Upper lobe of left lung (tissue), 6 donors: Measurements from ENCODE around the gene UNC79. TPM values are rescaled to one million over a fixed set of nuclear protein-coding genes. Genes with fewer than 3 reads are reported as not detected.
A peak's percentile ranks its signal among the peaks of the same experiment; 100 is the strongest.

Experiments used
- ATAC-seq, 2 donors: fragments of 200-7000 bp; cut with Tn5 transposase; one replicate each; pipeline ENCODE4 v1.9.1; 2022; ENCODE audit warnings: mild to moderate bottlenecking in 2 of 2, moderate library complexity in 2 of 2; ENCODE audit not compliant: low FRiP score in 2 of 2
- DNase-seq, 2 donors: peaks; one replicate each; pipeline ENCODE4 v3.0.0-alpha.2; 2019 to 2020
- H3K27ac ChIP-seq, 4 donors: fragments of 200-600 bp; sonication (generic); one replicate each; pipeline ENCODE4 v1.5.1; 2016 to 2019
- H3K27me3 ChIP-seq, 4 donors: fragments of 200-600 bp; sonication (generic); one replicate each; pipeline ENCODE4 v1.5.1; 2017 to 2019
- H3K36me3 ChIP-seq, 4 donors: fragments of 200-600 bp; sonication (generic); one replicate each; pipeline ENCODE4 v1.5.1; 2016 to 2019
- H3K4me1 ChIP-seq, 4 donors: fragments of 200-600 bp; sonication (generic); one replicate each; pipeline ENCODE4 v1.5.1; 2018 to 2019
- H3K4me3 ChIP-seq, 4 donors: fragments of 200-600 bp; sonication (generic); one replicate each; pipeline ENCODE4 v1.5.1; 2017 to 2019; ENCODE audit warnings: mild to moderate bottlenecking in 2 of 4, moderate library complexity in 1 of 4
- H3K9me3 ChIP-seq, 4 donors: fragments of 200-600 bp; sonication (generic); one replicate each; pipeline ENCODE4 v1.5.1; 2018 to 2019
- CTCF ChIP-seq, 6 experiments: fragments of 450-650 bp in 4 of 6; fragments of 200-600 bp in 2 of 6; sonication (generic) in 2 of 6; IDR thresholded peaks; one replicate each; pipeline ENCODE4 v1.5.1; 2016 to 2019; ENCODE audit warnings: antibody characterized with exemption in 6 of 6
- EP300 ChIP-seq, 4 donors: sonication (generic); formaldehyde crosslinking; IDR thresholded peaks; one replicate each; pipeline ENCODE4 v1.5.1; 2017; ENCODE audit warnings: antibody characterized with exemption in 4 of 4, control low read depth in 2 of 4
- POLR2A ChIP-seq, 4 donors: fragments of 450-650 bp; IDR thresholded peaks; one replicate each; pipeline ENCODE4 v1.5.1; 2016 to 2017; ENCODE audit warnings: antibody characterized with exemption in 4 of 4, mild to moderate bottlenecking in 2 of 4
- POLR2AphosphoS5 ChIP-seq, 2 donors: sonication (generic); formaldehyde crosslinking; IDR thresholded peaks; one replicate each; pipeline ENCODE4 v1.5.1; 2017; ENCODE audit warnings: antibody characterized with exemption in 2 of 2
- WGBS, 2 donors: methylation state at CpG; one replicate each; pipeline ENCODE4 v1.1.5; 2017 to 2018; 5-methylcytosine and 5-hydroxymethylcytosine counted together
- total RNA-seq, 6 donors: library from RNA; depleted of rRNA in 4 of 6; stranded (reverse); fragments of >200 nt in 4 of 6; gene quantifications; one replicate each; pipeline versions ENCODE4 v1.1.0 to v1.2.1, GENCODE V29; 2016 to 2021
- donor health status: DM: no; HTN: no; CAD: no; lungs with moderate emphysema.
- donor health status: DM: no; HTN: yes; CAD: no; lungs with severe emphysema.

UNC79 gene
- total RNA-seq, 6 donors from 2014 or later, result 0.09 to 1.0 (median 0.14) TPM

GRCh38 chr14:93744176-93744575 is 313.4 kb downstream of the UNC79 start:
- H3K4me1 ChIP-seq, result no peaks in the 10 kb centered on the region
- no peaks in the 10 kb centered on the region for H3K36me3 ChIP-seq
- H3K27me3 ChIP-seq, result no peaks in the 10 kb centered on the region
- DNase-seq (no peak), ATAC-seq (no peak)
- WGBS, 2 donors, result 78 to 85% methylated on average over 9 to 14 of the region's 14 CpGs
- no peaks in the 10 kb centered on the region for H3K9me3 ChIP-seq
- no peak overlapping the region for H3K27ac ChIP-seq
- no peak for TF ChIP-seq POLR2AphosphoS5 (IDR thresholded peaks at IDR 0.05)
- TF ChIP-seq EP300 (IDR thresholded peaks at IDR 0.05), result no peak
- no peak for TF ChIP-seq CTCF (IDR thresholded peaks at IDR 0.05)
- TF ChIP-seq POLR2A (IDR thresholded peaks at IDR 0.05), result no peak
- H3K4me3 ChIP-seq, result no peak overlapping the region

- DNase-seq (no peak), ATAC-seq (no peak)
- no peaks in the 10 kb centered on the region for H3K9me3 ChIP-seq
- no peaks in the 10 kb centered on the region for H3K27me3 ChIP-seq
- WGBS, 2 donors, result 20 to 77% methylated on average over 3 to 7 of the region's 8 CpGs
- H3K4me1 ChIP-seq, result no peaks in the 10 kb centered on the region
- no peak for TF ChIP-seq EP300 (IDR thresholded peaks at IDR 0.05)
- no peak for TF ChIP-seq POLR2AphosphoS5 (IDR thresholded peaks at IDR 0.05)
- no peak for TF ChIP-seq POLR2A (IDR thresholded peaks at IDR 0.05)
- TF ChIP-seq CTCF (IDR thresholded peaks at IDR 0.05), result no peak
- H3K4me3 ChIP-seq, result no peak overlapping the region
- H3K36me3 ChIP-seq, result no peaks in the 10 kb centered on the region
- no peak overlapping the region for H3K27ac ChIP-seq
Measured at GRCh38 chr14:93744876-93745275, 314.1 kb downstream of the UNC79 start.

- DNase-seq (no peak), ATAC-seq (no peak)
- Histone ChIP-seq H3K4me3 (no peak overlapping the region), H3K27ac (no peak overlapping the region), H3K4me1 (no peaks in the 10 kb centered on the region), H3K9me3 (no peaks in the 10 kb centered on the region), H3K36me3 (no peaks in the 10 kb centered on the region), H3K27me3 (no peaks in the 10 kb centered on the region)
- TF ChIP-seq EP300 (IDR thresholded peaks at IDR 0.05), result no peak
- TF ChIP-seq CTCF (IDR thresholded peaks at IDR 0.05), result no peak
- TF ChIP-seq POLR2AphosphoS5 (IDR thresholded peaks at IDR 0.05), result no peak
- TF ChIP-seq POLR2A (IDR thresholded peaks at IDR 0.05), result no peak
- 54 to 79% methylated on average over 7 to 13 of the region's 13 CpGs for WGBS, 2 donors
Measured at GRCh38 chr14:93745603-93746273, 315.0 kb downstream of the UNC79 start.

- Histone ChIP-seq H3K27me3 (no peaks in the 10 kb centered on the region), H3K9me3 (no peaks in the 10 kb centered on the region), H3K4me3 (no peak overlapping the region), H3K27ac (no peak overlapping the region), H3K4me1 (no peaks in the 10 kb centered on the region), H3K36me3 (no peaks in the 10 kb centered on the region)
- DNase-seq, result no peak
- no peak for TF ChIP-seq EP300 (IDR thresholded peaks at IDR 0.05)
- no peak for TF ChIP-seq POLR2A (IDR thresholded peaks at IDR 0.05)
- no peak for TF ChIP-seq CTCF (IDR thresholded peaks at IDR 0.05)
- no peak for TF ChIP-seq POLR2AphosphoS5 (IDR thresholded peaks at IDR 0.05)
- WGBS, 2 donors, result 65 to 69% methylated on average over 15 of the region's 15 CpGs
- ATAC-seq, result no peak
Measured at GRCh38 chr14:93747102-93747501, 316.4 kb downstream of the UNC79 start.

- H3K4me1 ChIP-seq, result no peaks in the 10 kb centered on the region
- no peak for DNase-seq
- no peak overlapping the region for H3K4me3 ChIP-seq
- no peaks in the 10 kb centered on the region for H3K27me3 ChIP-seq
- TF ChIP-seq EP300 (IDR thresholded peaks at IDR 0.05) (no peak), POLR2AphosphoS5 (IDR thresholded peaks at IDR 0.05) (no peak), CTCF (IDR thresholded peaks at IDR 0.05) (no peak), POLR2A (IDR thresholded peaks at IDR 0.05) (no peak)
- WGBS, 2 donors, result 94 to 98% methylated on average over 1 of the region's 1 CpG
- ATAC-seq, result peak in 1 of 2 donors; percentile 4
- H3K9me3 ChIP-seq, result no peaks in the 10 kb centered on the region
- H3K27ac ChIP-seq, result no peak overlapping the region
- no peaks in the 10 kb centered on the region for H3K36me3 ChIP-seq
Measured at GRCh38 chr14:93747560-93747959, 316.8 kb downstream of the UNC79 start.
